Endometrium (tissue), 2 donors: Measurements from ENCODE around the gene TRAM1L1.

Experiments used
- FAIRE-seq: peaks from 2 replicates; lab custom pipeline; 2012; peaks lifted over from hg19 to GRCh38; lab: Jason Lieb, UNC
- donor health status: control.
- donor health status: control.

The TRAM1L1 gene

DNA sequence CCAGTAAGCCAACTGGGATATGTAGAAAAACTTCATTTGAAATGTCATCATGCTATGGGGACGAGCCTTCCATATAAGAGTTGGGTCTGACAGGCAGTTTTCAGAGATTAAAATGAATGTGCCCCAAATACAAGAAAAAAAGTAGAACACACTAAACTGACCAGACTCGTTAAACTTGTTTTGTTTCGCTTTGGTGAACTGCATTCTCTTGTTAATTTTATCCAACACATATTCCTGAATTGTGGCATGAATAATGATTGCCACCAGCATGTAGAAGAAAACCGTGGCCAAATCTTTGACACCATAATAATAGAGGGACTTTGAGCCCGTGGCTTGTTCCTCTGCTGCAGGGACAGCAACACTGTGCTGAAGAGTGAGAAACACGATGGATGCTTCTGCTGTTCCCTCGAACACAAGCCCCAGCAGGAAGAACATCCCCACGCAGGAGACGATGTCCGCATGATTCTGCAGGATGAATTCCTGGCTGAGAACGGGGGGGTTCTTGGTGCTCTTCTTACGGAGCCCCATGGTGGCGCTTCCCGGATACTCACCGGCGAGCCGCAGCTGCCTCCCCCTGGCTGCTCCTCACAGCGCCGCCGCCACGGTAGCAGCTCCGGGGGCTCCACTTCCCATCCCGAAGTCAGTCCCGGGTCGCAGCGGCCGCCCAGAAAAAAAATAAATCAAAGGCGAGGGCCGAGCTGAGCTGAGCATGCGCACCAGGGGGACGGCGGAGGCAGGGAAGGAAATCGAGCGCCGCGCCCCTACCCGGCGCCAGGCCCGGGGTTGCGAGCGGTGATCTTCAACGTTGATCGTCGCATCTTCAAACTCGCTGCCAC is at the start of gene TRAM1L1:
TRAM1L1 (minus strand) TSS at position 711 of the 836 bp plus-strand sequence; CDS start at position 528, 183 bp downstream.
- FAIRE-seq, result no peak

DNA sequence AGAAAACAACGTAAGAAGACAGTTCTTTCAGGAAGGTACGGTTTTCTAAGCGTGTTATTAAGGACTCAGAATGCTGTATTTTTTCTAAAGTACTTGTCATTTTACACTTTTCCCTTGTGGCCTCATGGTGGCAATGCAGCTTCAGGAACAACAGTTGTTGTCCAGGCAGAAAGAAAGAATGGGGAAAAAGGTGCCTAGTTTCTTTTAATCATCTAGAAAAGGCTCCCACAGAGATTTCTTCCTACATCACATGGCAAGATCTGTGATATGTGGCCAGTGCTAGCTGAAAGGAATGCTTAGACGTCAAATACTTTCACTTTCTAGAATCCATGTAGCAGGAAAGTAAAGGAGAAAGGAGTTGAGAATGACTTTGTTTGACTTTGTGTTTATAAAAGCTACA is 49.0 kb upstream of the TRAM1L1 start:
- FAIRE-seq, result peak; percentile 51

DNA sequence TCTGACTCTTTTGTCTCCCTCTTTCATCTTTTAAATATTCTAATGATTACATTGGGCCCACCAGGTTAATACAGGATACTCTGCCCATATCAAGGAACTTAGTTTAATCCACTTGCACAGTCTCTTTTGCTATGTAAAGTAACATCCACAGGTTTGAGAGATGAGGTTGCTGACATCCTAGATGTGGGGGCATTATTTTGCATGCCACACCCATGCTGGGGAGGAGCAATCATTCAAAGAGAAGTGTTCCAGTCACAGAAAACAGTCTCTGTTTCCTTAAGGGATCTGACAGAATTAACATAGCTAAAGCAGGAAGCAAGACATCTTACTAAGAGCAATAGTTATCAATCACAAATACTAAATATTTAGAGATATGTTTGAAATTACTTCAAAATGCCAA is 11.5 kb upstream of the TRAM1L1 start:
- FAIRE-seq, result no peak

DNA sequence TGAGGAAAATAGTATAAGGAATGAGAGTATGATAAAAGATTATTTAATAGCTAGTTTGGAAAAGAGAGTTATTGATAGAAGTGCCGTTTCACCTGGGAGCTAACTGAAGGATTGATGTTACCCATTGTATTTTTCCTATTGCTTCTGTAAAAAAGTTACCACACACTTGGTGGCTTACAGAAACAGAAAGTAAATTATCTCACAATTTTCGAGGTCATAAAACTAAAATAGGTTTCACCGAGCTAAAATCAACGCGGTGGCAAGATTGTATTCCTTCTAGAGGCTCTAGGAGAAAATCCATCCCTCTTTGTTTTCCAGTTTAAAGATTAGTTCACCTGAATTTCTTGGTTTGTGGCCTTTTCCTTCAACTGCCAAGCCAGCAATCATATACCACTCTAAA is 11.1 kb upstream of the TRAM1L1 start:
- no peak for FAIRE-seq

DNA sequence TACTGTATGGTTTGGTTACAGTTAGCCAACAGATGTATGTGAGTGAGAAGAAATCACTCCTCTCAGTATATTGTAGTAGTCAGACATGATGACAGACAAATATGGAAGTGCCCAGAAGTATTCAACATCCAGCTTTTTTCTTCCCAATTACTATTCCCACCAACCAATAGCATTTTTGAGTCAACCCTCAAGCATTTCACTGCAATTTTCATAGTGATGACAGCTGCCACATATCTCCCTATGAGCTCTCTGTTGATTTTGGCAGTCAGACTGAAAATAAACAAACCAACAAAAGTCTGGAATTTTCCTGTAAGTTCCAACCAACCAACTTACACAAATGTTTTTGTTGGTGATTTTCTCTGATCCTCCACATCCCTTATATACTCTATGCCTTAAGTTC is 8.2 kb upstream of the TRAM1L1 start:
- no peak for FAIRE-seq

DNA sequence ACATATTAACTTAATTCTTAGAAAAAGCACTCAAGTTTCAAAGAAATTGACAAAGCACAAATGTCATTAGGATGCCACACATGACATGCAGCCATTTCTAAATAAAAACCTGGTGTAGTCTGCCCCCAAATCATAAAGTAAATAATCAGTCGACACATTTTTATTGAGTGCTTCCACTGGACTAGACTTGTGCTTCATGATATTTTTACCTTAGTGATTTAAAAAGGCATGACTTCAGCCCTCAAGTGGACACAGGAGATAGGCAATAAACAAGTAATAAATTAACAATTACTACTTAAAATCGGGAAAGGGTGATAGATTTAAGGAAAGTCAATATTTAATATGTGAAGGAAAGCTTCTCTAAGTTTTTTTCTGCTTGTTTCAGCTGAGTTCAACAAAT is 7.6 kb downstream of the TRAM1L1 start:
- no peak for FAIRE-seq

DNA sequence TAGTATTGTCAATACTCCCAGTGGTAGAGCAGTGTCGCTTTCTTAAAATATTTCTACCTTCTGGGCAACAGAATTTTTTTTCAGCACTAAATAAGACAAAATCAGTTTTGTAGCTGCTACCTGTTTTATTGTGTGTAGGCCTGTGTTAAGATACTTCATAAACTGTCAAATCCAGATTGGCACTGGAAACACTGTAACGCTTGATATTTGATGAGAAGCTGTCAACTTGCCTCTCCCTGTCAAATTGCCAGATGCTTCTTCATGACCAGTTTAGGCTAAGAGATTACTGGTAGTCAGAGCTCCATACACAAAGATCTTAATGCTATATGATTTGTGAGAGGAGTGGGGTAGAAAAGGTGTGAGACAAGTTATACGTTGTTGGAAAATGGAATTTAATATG is 17.3 kb downstream of the TRAM1L1 start:
- FAIRE-seq, result no peak

DNA sequence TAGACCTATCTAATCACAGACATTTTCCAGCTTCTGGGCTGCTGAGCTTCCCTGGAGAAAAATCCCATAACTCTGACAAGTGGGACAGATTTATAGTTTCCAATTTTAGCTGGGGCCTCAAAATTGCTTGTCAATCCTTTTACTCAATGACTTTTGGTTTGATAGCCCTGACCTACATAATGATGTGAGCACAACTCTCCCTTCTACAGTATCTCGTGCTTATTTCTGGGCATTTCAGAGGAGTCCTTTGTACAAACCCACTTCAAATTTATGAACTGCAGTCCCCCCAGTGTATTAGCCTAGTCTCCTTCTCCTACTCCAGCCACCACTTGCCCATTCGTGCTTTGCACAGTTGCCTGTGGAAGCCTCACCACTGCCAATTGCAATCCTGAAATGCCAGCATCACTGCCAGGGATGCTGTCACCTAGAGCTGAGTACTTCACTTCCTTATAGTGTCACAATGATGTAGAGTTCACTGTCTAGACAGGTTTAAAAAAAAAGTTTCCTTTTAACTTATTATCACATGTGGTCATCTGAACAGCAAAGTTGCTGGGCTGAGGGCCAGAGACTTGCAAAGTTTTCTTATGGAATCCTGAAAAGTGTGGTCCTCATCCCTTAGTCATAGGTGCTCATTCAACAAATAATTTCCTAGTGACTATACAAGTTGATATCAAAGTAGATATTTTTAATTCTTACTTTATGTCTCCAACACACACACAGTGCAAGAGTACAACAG is 21.2 kb downstream of the TRAM1L1 start:
- no peak for FAIRE-seq

DNA sequence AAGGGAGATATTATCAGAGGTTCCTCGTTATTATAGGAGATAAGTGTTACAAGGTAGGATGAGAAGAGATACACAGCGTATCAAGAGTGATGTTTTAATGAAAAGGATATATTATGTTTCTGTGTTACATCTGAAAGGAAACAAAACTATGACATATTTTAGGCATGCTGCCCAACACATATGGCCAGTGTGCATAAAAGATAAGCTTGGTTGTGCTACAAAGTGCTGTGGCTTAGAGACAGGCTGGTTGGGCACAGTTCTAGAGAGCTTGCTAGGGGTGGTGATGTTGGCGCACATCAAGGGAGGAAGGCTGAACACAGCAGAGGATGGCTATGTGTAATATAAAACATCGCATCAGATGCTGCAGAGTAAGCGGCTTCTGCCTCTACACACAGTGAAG is 42.4 kb downstream of the TRAM1L1 start:
- FAIRE-seq, result no peak
